Measurements from ENCODE around the gene SMG9.
"Not testable (repeated sequence)": the region's sequence is repeated elsewhere in the genome, so short reads cannot be mapped to it uniquely, and the experiment has no call there.

The SMG9 gene

DNA sequence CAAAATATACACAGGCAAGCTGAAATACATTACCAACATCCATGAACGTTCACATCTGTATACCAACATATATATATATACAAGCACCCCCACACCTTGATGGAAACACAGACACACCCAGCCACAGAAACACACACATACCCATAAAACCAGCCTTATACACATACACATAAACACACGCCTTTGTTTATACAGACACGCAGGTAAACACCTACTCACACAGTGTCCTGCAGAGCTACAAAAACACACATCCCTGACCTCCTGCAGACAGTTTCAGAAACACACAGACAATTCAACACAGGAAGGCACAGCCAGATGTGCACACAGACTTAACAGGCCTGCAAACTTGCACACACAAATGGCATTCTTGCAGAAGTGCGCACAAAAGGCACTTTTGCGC, 60.2 kb downstream of the SMG9 start:
- DNase-seq (ENCODE audit: low spot score in 2 of 2) (no peak), ATAC-seq (ENCODE audit: low read depth) (no peak)
- Mint-ChIP-seq H3K4me3 (no peak overlapping the region), H3K27me3 (peaks cover 10% of the 10 kb centered on the region), H3K9me3 (peaks cover 5% of the 10 kb centered on the region), H3K36me3 (peaks cover 4% of the 10 kb centered on the region), H3K27ac (no peak overlapping the region), H3K4me1 (no peaks in the 10 kb centered on the region)

- Mint-ChIP-seq H3K4me1 (no peaks in the 10 kb centered on the region), H3K27me3 (peaks cover 8% of the 10 kb centered on the region), H3K9me3 (peaks cover 5% of the 10 kb centered on the region), H3K36me3 (peaks cover 4% of the 10 kb centered on the region), H3K4me3 (no peak overlapping the region), H3K27ac (no peak overlapping the region)
- DNase-seq (ENCODE audit: low spot score in 2 of 2) (no peak), ATAC-seq (ENCODE audit: low read depth) (no peak)
Observed at GRCh38 chr19:43692877-43693276, 61.9 kb downstream of the SMG9 start.

- peaks cover 4% of the 10 kb centered on the region for H3K9me3 Mint-ChIP-seq
- no peak overlapping the region for H3K27ac Mint-ChIP-seq
- no peak for ATAC-seq (ENCODE audit: low read depth)
- H3K36me3 Mint-ChIP-seq = peaks cover 4% of the 10 kb centered on the region
- no peaks in the 10 kb centered on the region for H3K4me1 Mint-ChIP-seq
- no peak overlapping the region for H3K4me3 Mint-ChIP-seq
- DNase-seq (ENCODE audit: low spot score in 2 of 2) = no peak
- H3K27me3 Mint-ChIP-seq = peaks cover 5% of the 10 kb centered on the region
Observed at GRCh38 chr19:43692385-43692784, 62.4 kb downstream of the SMG9 start.

DNA sequence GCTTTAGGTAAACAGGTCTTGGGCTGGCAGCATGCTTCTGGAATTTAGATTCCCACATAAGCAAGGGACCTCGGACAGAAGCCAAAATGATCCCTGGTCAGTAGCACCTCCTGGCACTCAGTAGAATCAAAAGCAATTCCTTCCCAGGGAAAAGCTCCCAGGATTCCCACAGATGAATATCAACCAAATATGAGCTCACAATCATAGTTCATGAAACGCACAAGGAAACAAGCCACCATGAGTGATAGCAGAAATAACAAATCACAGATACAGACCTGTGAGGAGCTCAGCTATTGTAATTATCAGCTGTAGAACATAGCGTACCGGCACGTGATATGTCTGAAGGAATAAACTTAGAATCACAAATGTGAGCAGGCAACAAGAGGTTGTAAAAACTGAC, 63.0 kb downstream of the SMG9 start:
- Mint-ChIP-seq H3K9me3 (peaks cover 4% of the 10 kb centered on the region), H3K4me3 (no peak overlapping the region), H3K36me3 (peaks cover 4% of the 10 kb centered on the region), H3K27ac (no peak overlapping the region), H3K27me3 (peaks cover 7% of the 10 kb centered on the region), H3K4me1 (no peaks in the 10 kb centered on the region)
- ATAC-seq (ENCODE audit: low read depth) = no peak
- DNase-seq (ENCODE audit: low spot score in 2 of 2) = no peak

DNA sequence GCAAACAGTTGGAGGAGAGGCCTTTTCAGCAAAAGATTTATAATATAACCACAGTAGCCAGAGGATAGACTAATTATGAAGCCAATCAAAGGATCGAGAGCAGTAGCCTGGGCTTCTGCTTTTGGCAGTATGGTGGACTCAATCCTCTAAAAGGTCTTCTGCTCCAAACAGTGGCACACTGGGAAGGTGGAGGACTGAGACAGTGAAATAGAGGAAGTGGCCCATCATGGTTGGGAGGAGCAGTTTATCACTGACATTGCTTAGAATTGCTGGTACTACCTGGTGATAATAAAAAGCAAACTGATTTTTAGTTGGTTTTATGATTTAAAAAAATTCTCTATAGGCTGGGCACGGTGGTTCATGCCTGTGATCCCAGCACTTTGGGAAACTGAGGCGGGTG, 63.9 kb downstream of the SMG9 start:
- Mint-ChIP-seq H3K27me3 (peaks cover 7% of the 10 kb centered on the region), H3K36me3 (peaks cover 4% of the 10 kb centered on the region), H3K9me3 (peaks cover 4% of the 10 kb centered on the region), H3K27ac (no peak overlapping the region), H3K4me3 (no peak overlapping the region), H3K4me1 (no peaks in the 10 kb centered on the region)
- DNase-seq (ENCODE audit: low spot score in 2 of 2) (no peak), ATAC-seq (ENCODE audit: low read depth) (no peak)

GRCh38 chr19:43690444-43690843, 64.3 kb downstream of the SMG9 start:
- Mint-ChIP-seq H3K4me1 (no peaks in the 10 kb centered on the region), H3K27ac (no peak overlapping the region), H3K9me3 (peaks cover 4% of the 10 kb centered on the region), H3K36me3 (peaks cover 4% of the 10 kb centered on the region), H3K4me3 (no peak overlapping the region), H3K27me3 (peaks cover 7% of the 10 kb centered on the region)
- DNase-seq (ENCODE audit: low spot score in 2 of 2) (no peak), ATAC-seq (ENCODE audit: low read depth) (no peak)

DNA sequence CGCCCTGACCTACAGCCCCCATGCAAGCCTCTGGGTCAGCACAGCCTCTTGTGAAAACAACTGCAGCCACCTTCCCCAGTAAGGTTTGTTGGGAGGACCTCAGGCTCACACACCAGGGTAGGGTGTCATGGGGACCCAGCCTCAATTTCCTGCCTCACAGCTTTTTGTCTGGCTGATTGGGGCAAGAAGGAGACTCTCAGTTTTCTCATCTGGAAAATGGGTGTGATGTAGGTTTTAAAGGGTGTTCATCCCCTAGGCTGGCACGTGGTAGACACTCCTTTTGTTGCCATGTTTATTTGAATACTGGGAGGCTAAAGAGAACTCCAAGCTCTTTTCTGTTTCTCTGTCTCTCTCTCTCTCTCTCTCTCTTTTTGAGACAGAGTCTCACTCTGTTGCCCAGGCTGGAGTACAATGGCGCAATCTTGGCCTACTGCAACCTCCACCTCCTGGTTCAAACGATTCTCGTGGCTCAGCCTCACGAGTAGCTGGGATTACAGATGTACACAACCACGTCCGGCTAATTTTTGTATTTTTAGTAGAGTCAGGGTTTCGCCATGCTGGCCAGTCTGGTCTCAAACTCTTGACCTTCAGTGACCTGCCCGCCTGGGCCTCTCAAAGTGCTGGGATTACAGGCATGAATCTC, 66.6 kb downstream of the SMG9 start:
- H3K4me3 Mint-ChIP-seq = no peak overlapping the region
- H3K27ac Mint-ChIP-seq = no peak overlapping the region
- ATAC-seq (ENCODE audit: low read depth) (no peak), DNase-seq (ENCODE audit: low spot score in 2 of 2) (no peak)
- H3K36me3 Mint-ChIP-seq = peaks cover 2% of the 10 kb centered on the region
- peaks cover 4% of the 10 kb centered on the region for H3K9me3 Mint-ChIP-seq
- no peaks in the 10 kb centered on the region for H3K4me1 Mint-ChIP-seq
- H3K27me3 Mint-ChIP-seq = peaks cover 3% of the 10 kb centered on the region

- no peak for DNase-seq (ENCODE audit: low spot score in 2 of 2)
- H3K9me3 Mint-ChIP-seq = peaks cover 4% of the 10 kb centered on the region
Observed at GRCh38 chr19:43687660-43687997, 67.1 kb downstream of the SMG9 start.

GRCh38 chr19:43684326-43684725, 70.4 kb downstream of the SMG9 start:
- no peaks in the 10 kb centered on the region for H3K36me3 Mint-ChIP-seq
- ATAC-seq (ENCODE audit: low read depth) = no peak
- peak overlapping the region; percentile 62 for H3K27ac Mint-ChIP-seq

More at GRCh38 chr19:43687660-43687997, 67.1 kb downstream of the SMG9 start:
- no peaks in the 10 kb centered on the region for H3K4me1 Mint-ChIP-seq
- H3K27me3 Mint-ChIP-seq = peaks cover 3% of the 10 kb centered on the region
- H3K36me3 Mint-ChIP-seq = peaks cover 2% of the 10 kb centered on the region
- H3K4me3 Mint-ChIP-seq = no peak overlapping the region
- no peak for ATAC-seq (ENCODE audit: low read depth)
- H3K27ac Mint-ChIP-seq = no peak overlapping the region

GRCh38 chr19:43683905-43684304, 70.9 kb downstream of the SMG9 start:
- Mint-ChIP-seq H3K4me3 (no peak overlapping the region), H3K4me1 (no peaks in the 10 kb centered on the region)
- no peak for ATAC-seq (ENCODE audit: low read depth)

More at GRCh38 chr19:43684326-43684725, 70.4 kb downstream of the SMG9 start:
- DNase-seq (ENCODE audit: low spot score in 2 of 2) = no peak
- Mint-ChIP-seq H3K9me3 (no peaks in the 10 kb centered on the region), H3K4me1 (no peaks in the 10 kb centered on the region), H3K27me3 (peaks cover 2% of the 10 kb centered on the region), H3K4me3 (no peak overlapping the region)

DNA sequence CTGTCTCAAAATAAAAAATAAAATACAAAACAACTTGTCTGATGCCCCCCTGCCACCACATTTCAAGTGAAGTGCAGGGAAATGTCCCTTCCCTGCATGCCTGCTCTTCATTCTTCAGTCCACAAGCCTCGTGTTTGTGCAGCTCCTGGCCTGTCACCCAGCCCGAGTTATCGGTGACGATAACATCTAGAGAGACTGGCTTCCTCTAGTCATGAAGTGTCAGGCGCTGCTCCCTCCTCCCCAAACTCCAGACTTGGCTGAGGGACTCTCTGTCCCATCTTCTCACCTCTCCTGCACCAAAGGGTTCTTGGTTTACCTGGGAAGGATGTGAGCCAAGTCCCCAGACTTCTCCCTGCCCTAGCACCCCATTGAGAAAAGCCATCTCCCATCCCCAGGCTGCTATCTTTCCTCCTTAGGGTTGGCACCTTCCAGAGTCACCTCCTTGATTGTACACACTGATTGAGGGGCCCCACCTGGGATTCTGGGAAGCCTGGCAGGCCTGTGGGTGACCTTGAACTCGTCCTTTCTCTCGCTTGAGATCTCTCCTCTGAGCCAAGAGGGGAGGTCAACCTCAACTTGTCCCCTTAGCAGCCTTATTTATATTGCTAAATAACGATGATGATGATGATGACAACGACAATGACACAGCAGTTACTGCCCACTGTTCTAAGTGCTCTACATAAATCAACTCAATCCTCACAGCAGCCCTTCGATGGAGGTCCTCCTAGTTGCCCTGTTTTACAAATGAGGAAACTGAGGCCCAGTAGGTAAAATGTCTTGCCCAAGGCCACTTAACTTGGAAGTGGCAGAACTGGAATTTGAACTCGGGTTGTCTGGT, 71.7 kb downstream of the SMG9 start:
- Mint-ChIP-seq H3K36me3 (no peaks in the 10 kb centered on the region), H3K9me3 (no peaks in the 10 kb centered on the region), H3K27ac (no peak overlapping the region), H3K4me1 (no peaks in the 10 kb centered on the region), H3K4me3 (no peak overlapping the region), H3K27me3 (peaks cover 2% of the 10 kb centered on the region)
- ATAC-seq (ENCODE audit: low read depth) (no peak), DNase-seq (ENCODE audit: low spot score in 2 of 2) (no peak)

More at GRCh38 chr19:43683905-43684304, 70.9 kb downstream of the SMG9 start:
- Mint-ChIP-seq H3K27me3 (peaks cover 2% of the 10 kb centered on the region), H3K9me3 (no peaks in the 10 kb centered on the region), H3K27ac (peak overlapping the region; percentile 62), H3K36me3 (no peaks in the 10 kb centered on the region)
- DNase-seq (ENCODE audit: low spot score in 2 of 2) = no peak

DNA sequence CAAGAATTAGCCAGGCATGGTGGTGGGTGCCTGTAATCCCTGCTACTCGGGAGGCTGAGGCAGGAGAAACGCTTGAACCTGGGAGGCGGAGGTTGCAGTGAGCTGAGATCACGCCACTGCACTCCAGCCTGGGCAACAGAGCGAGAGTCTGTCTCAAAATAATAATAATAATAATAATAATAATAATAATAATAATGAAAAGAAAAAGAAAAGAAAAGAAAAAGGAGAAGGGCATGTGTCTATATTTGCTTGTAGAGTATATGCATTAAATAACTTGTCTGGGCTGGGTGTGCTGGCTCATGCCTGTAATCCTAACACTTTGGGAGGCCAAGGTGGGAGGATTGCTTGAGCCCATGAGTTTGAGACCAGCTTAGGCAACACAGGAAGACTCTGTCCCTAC, 72.5 kb downstream of the SMG9 start:
- H3K36me3 Mint-ChIP-seq; H3K9me3 Mint-ChIP-seq; H3K27me3 Mint-ChIP-seq; ATAC-seq (ENCODE audit: low read depth); H3K4me1 Mint-ChIP-seq; H3K4me3 Mint-ChIP-seq; DNase-seq (ENCODE audit: low spot score in 2 of 2); H3K27ac Mint-ChIP-seq: not testable (repeated sequence)

GRCh38 chr19:43681821-43682220, 72.9 kb downstream of the SMG9 start:
- Mint-ChIP-seq H3K9me3 (no peaks in the 10 kb centered on the region), H3K4me1 (no peaks in the 10 kb centered on the region), H3K36me3 (no peaks in the 10 kb centered on the region), H3K4me3 (no peak overlapping the region), H3K27me3 (peaks cover 2% of the 10 kb centered on the region), H3K27ac (no peak overlapping the region)
- DNase-seq (ENCODE audit: low spot score in 2 of 2) (no peak), ATAC-seq (ENCODE audit: low read depth) (no peak)

- peaks cover 7% of the 10 kb centered on the region for H3K27me3 Mint-ChIP-seq
- peaks cover 2% of the 10 kb centered on the region for H3K36me3 Mint-ChIP-seq
- no peak for DNase-seq (ENCODE audit: low spot score in 2 of 2)
- no peak for ATAC-seq (ENCODE audit: low read depth)
- H3K9me3 Mint-ChIP-seq = no peaks in the 10 kb centered on the region
- H3K27ac Mint-ChIP-seq = no peak overlapping the region
- peaks cover 4% of the 10 kb centered on the region for H3K4me1 Mint-ChIP-seq
- H3K4me3 Mint-ChIP-seq = no peak overlapping the region
Observed at GRCh38 chr19:43678512-43679261, 76.1 kb downstream of the SMG9 start.
